Choroid plexus epithelial cell (primary cell): ENCODE results near the gene SOSTDC1.
A peak's percentile ranks its signal among the peaks of the same experiment; 100 is the strongest.
"Not testable (repeated sequence)": the region's sequence is repeated elsewhere in the genome, so short reads cannot be mapped to it uniquely, and the experiment has no call there.

Experiments used
- DNase-seq: peaks from one replicate; pipeline ENCODE4 v3.0.0-alpha.2; 2010; ENCODE audit warnings: low read depth
- H3K4me3 ChIP-seq: 2 replicates; pipeline ENCODE4 v1.5.1; 2011; ENCODE audit warnings: low read depth, mild to moderate bottlenecking, control low read depth, low read length, moderate library complexity
- TF ChIP-seq, protein P1 (sequence below): conservative IDR thresholded peaks from 2 replicates; pipeline ENCODE4 v1.5.1; 2011; ENCODE audit warnings: low read depth, mild to moderate bottlenecking, control low read depth, inconsistent platforms, low read length, moderate library complexity

Gene SOSTDC1

DNA sequence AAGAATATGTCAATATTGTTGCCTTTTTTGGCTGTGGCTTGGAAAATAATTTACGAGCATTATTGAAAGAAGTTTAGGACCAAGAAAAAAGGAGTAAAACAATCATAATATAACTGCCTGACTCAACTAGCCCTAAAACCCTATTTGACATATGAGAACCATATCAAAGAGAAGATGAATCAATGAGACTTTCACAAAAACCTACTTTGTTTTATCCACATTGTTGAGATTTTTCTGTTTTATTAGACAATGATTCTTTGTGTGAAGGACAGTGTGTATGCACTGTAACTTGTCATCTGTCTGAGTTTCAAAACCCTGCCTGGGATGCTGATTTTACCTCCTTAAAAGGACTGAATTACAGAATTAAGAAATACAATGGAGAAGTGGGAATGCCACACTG, 19.0 kb downstream of the SOSTDC1 start:
- H3K4me3 ChIP-seq: no peak overlapping the region
- DNase-seq: no peak
- TF ChIP-seq, protein P1, sequence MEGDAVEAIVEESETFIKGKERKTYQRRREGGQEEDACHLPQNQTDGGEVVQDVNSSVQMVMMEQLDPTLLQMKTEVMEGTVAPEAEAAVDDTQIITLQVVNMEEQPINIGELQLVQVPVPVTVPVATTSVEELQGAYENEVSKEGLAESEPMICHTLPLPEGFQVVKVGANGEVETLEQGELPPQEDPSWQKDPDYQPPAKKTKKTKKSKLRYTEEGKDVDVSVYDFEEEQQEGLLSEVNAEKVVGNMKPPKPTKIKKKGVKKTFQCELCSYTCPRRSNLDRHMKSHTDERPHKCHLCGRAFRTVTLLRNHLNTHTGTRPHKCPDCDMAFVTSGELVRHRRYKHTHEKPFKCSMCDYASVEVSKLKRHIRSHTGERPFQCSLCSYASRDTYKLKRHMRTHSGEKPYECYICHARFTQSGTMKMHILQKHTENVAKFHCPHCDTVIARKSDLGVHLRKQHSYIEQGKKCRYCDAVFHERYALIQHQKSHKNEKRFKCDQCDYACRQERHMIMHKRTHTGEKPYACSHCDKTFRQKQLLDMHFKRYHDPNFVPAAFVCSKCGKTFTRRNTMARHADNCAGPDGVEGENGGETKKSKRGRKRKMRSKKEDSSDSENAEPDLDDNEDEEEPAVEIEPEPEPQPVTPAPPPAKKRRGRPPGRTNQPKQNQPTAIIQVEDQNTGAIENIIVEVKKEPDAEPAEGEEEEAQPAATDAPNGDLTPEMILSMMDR: no peak

DNA sequence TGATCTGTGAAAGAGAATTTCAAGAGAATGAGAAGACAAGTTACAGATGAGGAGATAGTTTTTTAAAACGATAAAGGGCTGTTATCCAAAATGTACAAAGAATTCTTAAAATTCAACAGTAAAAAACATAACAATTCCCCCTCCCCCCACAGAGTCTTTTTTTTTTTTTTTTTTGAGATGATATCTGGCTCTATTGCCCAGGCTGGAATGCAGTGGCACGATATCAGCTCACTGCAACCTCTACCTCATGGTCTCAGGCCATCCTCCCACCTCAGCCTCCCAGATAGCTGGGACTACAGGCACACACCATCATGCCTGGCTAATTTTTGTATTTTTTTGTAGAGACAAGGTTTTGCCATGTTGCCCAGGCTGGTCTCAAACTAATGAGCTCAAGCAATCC, 21.7 kb downstream of the SOSTDC1 start:
- H3K4me3 ChIP-seq, DNase-seq: not testable (repeated sequence)

DNA sequence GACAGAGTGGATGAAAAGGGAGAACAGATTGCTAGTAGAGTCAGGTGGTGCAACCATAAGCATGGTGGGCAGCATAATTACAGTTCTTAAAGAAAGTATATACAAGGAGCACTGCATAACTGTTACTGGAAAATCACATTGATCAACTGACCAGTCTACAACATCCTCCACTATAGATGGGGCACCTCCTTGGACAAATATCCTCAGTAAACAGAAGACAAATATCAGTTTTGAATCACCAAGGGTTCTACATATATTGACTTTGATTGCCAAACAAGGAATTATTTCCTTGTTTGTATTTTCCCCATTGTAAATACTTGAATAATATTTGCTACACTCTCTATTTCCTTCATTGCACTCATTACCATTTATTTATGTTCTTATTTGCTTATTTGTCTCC, 26.6 kb downstream of the SOSTDC1 start:
- H3K4me3 ChIP-seq: no peak overlapping the region
- DNase-seq: no peak
- TF ChIP-seq, protein P1: no peak

DNA sequence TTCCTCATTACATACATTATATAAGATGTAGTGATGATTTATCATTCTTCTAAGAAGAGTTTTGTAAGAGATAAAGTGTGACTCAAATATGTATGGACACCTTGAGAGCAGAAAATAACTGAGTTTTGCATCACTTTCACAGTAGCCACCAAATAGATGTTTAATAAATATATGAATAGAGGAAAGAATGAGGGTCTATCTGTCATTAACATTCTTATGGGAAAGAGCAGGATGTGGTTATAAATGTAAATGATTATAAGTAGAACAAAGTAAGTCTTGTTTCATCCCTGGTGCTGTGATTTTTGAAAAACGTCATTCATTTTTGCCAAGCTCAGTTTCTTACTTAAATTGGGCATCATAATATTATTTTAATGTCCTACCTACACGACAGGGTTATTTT, 29.2 kb downstream of the SOSTDC1 start:
- TF ChIP-seq, protein P1: no peak
- H3K4me3 ChIP-seq: no peak overlapping the region
- DNase-seq: no peak

DNA sequence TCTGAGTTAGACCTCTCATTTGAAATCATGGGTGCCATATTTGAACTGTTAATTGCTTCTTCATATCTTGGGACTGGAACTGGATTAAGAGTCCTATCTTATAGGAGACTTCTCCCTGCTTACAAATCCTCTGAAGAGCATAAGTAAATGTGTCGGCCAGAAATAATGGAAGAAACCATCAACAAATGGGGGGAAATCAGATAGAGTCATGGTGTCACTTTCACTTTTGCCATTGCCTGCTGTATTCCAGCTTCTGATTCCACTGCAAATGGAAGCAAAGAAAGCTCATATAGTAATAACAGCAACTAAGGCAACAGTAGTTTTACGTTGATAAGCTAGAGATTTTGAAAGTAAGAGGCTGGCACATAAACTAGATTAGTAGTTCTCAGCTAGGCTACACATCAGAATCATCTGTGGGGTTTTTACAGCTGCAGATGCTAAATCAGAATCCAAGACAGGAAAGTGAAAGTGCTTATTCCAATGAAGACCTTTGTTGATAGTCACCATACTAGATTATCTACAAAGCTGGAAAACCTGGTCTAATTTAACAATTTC, 31.9 kb downstream of the SOSTDC1 start:
- TF ChIP-seq, protein P1: no peak
- no peak overlapping the region for H3K4me3 ChIP-seq
- DNase-seq: no peak

DNA sequence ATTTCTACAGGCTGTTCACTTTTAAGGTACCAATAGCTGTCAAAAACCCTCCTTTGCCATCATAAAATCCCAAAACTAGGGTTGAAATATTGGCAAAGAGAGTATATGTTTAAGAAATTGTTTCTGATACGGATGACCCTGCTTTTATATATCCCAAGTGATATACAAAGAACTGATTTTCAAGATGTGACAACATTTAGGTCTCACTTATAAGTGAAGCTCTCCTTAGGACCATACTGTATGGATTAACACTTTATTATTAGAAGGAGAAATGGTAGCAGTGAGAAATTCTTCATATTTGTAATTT, 33.2 kb downstream of the SOSTDC1 start:
- DNase-seq: no peak
- TF ChIP-seq, protein P1: no peak
- no peak overlapping the region for H3K4me3 ChIP-seq

DNA sequence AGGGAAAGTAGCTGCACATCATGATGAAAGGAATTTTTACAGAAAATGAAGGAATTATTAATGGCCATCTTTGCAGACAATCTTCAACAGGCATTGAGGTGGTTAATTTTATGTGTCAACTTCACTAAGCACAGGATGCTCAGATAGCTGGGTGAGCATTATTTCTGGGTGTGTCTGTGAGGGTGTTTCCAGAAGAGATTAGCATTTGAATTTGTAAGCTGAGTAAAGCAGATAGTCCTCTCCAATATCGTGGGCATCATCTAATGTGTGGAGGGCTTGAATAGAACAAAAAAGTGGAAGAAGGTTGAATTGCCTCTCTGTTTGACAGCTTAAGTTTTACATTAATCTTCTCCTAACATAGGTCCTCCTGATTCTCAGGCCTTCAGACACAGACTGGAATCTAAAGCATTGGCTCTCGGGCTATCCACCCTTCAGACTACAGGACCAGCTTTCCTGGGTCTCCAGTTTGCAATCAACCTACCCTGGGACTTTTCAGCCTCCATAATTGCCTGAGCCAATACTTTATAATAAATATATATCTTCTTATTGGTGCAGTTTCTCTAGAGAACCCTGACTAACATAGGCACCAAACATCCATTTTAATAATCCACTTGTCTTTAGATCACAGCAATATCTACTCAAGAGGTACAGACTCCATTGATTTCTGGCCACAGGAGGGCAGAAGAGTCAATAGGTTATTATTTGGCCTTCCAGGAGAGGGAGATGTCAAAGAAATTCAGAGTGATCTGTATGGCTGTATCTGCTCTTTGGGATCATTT, 33.7 kb downstream of the SOSTDC1 start:
- TF ChIP-seq, protein P1: peak; percentile 28
- peak; percentile 27 for DNase-seq
- H3K4me3 ChIP-seq: no peak overlapping the region
